CD1c-positive myeloid dendritic cell (primary cell): ENCODE data around the gene ARHGAP4.

Source experiments
- DNase-seq: peaks from one replicate; pipeline ENCODE4 v3.0.0-alpha.2; 2016; ENCODE audit errors: extremely low spot score

Gene ARHGAP4

GRCh38 chrX:153945956-153946943 is 20.2 kb upstream of the ARHGAP4 start:
- no peak for DNase-seq

GRCh38 chrX:153944800-153945150 is 18.7 kb upstream of the ARHGAP4 start:
- DNase-seq, result no peak

- DNase-seq, result peak; percentile 47
These were observed 18.2 kb upstream of the ARHGAP4 start, which contains the start of gene RENBP for GRCh38 chrX:153944140-153944799. Gene RENBP (minus strand): TSS chrX:153944643. CDS start chrX:153944610, 33 bp downstream.

GRCh38 chrX:153941336-153942252 is 15.5 kb upstream of the ARHGAP4 start:
- DNase-seq, result no peak

GRCh38 chrX:153939573-153939972 is 13.5 kb upstream of the ARHGAP4 start:
- no peak for DNase-seq

- DNase-seq, result no peak
These were observed 12.2 kb upstream of the ARHGAP4 start for GRCh38 chrX:153938226-153938786.

- no peak for DNase-seq
These were observed 11.0 kb upstream of the ARHGAP4 start for GRCh38 chrX:153937056-153937455.

- no peak for DNase-seq
These were observed 9.3 kb upstream of the ARHGAP4 start for GRCh38 chrX:153935326-153935851.

- DNase-seq, result peak; percentile 79
These were observed 8.8 kb upstream of the ARHGAP4 start, which contains the start of gene NAA10 for GRCh38 chrX:153934762-153935325. Gene NAA10 (minus strand): TSS chrX:153935037. CDS start chrX:153934904, 133 bp downstream.

GRCh38 chrX:153934148-153934761 is 8.2 kb upstream of the ARHGAP4 start:
- no peak for DNase-seq

GRCh38 chrX:153933748-153934147 is 7.7 kb upstream of the ARHGAP4 start:
- DNase-seq, result no peak

- DNase-seq, result no peak
These were observed 6.3 kb upstream of the ARHGAP4 start for GRCh38 chrX:153932220-153932915.

- DNase-seq, result no peak
These were observed 5.7 kb upstream of the ARHGAP4 start for GRCh38 chrX:153931748-153932147.

GRCh38 chrX:153931151-153931550 is 5.1 kb upstream of the ARHGAP4 start:
- no peak for DNase-seq

- no peak for DNase-seq
These were observed 4.2 kb upstream of the ARHGAP4 start for GRCh38 chrX:153930011-153930910.

- no peak for DNase-seq
These were observed 3.5 kb upstream of the ARHGAP4 start for GRCh38 chrX:153929576-153929975.

GRCh38 chrX:153928846-153929245 is 2.8 kb upstream of the ARHGAP4 start:
- no peak for DNase-seq

- DNase-seq, result peak; percentile 96
These were observed 2.1 kb upstream of the ARHGAP4 start for GRCh38 chrX:153927922-153928760.
